Stimulated activated CD8-positive, alpha-beta memory T cell treated with anti-CD3 and anti-CD28 coated beads, Interleukin-15, amount 100 ng/mL, for 1 hour (primary cell): ENCODE measurements around the gene METRNL.
"Not testable (repeated sequence)": the region's sequence is repeated elsewhere in the genome, so short reads cannot be mapped to it uniquely, and the experiment has no call there.

ENCODE experiments used
- DNase-seq: peaks from one replicate; pipeline ENCODE4 v3.0.0-alpha.2; 2020; ENCODE audit warnings: low read depth

The METRNL gene

DNA sequence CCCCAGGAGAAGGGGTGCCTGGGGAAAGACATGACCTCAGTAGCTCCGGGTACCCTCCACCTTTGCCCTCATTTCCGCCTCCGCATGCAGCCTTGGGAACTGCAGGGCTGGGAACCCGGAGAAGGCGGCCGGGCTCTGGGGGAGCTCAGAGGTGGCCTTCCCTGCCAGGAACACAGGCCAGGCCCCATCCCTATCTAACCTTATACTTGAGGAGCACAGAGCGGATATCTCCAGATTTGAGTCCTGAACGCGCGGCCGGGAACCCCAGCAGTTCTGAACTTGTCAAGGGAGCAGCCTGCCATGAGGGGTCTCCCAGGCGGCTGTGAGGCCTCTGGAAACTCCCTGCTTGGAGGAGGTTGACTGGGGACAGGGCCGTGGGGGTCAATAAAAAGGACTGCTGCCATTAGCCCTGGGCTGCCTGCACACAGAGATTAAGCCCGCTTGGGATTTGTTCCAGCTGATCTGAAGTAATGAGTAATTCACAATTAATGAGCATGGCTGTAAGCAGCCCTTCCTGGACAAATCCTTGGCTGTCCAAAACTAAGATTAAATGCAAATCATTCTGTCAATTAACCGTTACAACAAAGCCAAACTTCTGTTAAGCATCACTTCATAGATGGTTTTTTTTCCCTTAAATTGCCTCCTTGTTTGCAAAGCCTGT lies 26.3 kb upstream of the METRNL start:
- DNase-seq, result no peak

DNA sequence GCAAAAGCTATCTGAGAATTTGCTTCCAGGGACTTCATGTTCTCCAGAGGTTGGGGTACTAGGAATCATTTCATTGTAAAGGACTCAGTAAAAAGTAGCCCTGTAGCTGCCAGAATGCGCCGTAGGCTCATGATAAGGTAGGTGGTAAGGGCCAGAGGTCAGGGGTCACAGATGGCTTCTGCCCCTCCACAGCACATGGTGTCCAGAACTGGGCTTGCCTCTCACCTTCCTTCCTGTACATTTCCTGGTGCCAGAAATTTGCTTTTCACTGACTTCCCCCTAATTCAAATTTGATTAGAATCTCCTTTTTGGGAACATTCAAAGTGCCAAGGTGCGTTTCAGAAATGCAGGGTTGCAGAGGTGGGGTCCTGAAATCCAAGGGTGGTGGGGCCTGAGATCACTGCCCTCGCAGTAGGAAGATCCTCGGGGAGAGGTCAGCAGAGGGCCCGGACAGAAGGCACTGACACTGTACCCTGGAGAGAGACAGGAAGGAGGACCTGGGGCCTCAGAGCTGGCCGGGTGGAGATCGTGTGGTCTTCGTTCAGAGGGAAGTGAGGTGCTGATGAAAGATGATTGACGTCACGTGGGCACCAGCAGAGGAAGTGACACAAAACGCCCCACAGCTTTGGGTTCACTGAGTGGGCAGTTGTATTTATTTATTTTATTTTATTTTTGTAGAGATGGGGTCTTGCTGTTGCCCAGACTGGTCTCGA lies 25.5 kb upstream of the METRNL start:
- no peak for DNase-seq

DNA sequence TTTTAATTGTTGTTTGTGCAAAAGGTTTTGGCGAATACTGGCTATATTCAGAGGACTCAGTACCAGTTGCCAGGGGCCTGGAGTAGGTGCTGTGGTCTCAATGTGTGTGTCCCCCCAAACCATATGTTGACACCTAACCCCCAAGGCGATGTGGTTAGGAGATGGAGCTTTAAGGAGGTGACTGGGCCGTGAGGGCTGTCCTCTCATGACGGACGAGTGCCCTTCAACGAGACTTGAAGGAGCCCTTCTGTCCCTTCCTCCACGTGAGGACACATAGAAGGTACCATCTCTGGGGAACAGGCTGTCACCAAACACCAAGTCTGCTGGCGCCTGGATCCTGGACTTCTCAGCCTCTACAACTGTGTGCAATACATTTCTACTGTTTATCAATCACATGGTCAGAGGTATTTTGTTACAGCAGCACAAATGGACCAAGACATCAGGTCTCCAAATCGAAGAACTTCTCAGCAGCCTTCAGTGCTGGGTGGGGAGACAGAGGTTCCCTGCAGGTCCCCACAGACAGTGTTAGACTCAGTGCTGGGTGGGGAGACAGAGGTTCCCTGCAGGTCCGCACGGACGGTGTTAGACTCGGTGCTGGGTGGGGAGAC lies 24.8 kb upstream of the METRNL start:
- DNase-seq, result no peak

DNA sequence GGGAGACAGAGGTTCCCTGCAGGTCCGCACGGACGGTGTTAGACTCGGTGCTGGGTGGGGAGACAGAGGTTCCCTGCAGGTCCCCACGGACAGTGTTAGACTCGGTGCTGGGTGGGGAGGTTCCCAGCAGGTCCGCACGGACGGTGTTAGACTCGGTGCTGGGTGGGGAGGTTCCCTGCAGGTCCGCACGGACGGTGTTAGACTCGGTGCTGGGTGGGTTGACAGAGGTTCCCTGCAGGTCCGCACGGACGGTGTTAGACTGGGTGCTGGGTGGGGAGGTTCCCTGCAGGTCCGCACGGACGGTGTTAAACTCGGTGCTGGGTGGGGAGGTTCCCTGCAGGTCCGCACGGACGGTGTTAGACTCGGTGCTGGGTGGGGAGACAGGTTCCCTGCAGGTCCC lies 24.2 kb upstream of the METRNL start:
- DNase-seq, result not testable (repeated sequence)

DNA sequence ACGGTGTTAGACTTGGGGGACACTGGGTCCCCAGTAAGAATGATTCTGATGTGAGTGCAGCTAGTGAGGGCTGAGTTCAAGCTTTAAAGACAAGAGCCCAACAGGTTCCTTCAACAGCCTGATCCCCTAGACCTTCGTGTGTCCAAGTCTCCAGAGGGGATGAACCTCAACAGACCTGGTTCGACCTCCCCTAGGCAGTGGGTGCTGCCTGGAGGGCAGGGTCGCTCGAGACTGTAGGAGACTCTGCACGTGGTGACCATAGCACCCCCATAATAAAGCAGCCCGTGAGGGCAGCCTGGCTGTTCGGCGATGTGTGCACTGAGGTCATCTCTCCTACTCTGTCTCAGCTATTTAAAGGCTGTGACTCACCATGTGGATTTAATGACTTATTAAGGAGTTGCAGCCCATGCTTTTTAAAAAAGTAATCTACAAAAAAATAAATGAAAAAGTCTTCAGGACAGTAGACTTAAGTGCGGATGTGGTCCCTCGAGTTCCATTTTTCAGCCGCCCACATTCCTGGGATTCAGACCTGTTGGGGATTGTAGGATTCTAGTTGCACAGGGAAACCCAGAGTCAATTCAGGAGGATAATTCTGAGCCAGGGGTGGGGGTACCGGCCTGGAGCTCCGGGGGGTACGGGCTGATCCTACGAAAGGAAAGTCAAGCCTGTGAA lies 23.4 kb upstream of the METRNL start:
- DNase-seq, result no peak

DNA sequence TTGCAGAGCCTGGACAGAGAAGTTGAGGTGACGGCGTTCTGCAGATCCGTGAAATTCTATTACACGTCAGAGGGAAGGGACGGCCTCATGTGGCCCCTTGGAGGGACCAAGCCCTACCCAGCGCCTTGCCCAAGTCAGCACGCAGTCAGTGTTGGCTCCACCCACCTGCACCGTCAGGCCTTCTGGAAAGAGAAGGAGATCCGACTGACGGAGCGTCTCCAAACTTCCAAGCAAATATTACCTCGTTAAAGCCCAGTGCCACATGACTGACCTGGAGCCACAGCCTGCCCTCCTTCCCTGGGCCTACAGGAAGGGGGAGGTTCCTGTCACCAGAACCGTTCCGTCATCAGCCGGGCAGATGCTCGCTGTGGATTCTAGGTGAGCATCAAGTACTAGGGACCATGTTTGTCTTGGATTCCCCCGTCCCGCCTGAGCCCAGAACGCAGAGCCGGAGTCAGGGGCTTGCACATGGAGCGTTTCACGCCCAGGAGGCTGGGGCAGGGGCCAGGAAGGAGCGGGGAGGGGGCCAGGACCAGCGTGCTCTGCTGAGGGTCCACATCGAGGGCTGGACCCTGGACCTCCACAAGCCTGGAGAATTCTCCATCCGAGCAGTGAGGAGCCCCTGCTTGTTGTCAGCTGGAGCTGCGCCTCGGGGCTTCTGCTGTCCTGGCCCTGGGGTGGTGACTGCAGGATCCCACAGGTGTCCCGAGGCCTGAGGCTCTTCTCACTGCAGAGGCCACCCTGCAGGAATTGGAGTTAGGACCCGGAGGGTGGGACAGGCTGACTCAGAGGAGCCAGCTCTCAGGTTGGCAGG lies 22.6 kb upstream of the METRNL start:
- DNase-seq, result no peak

DNA sequence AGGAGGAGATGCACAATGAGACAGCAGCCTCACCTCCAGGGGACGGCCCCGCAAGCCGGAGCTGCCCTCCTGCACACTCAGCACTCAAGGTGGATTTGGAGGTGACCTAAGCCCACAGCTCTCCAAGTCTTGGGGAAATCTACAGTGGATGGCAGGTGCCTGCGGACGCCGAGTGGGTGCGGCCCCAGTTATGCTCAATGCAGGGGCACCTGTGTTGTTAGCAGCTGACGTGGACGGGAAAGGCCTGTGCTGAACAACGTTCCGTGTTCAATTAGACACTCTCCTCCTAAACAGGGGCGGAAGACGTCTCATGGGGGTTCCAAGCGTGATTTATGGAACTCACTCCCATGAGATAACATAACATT lies 22.0 kb upstream of the METRNL start:
- DNase-seq, result no peak

DNA sequence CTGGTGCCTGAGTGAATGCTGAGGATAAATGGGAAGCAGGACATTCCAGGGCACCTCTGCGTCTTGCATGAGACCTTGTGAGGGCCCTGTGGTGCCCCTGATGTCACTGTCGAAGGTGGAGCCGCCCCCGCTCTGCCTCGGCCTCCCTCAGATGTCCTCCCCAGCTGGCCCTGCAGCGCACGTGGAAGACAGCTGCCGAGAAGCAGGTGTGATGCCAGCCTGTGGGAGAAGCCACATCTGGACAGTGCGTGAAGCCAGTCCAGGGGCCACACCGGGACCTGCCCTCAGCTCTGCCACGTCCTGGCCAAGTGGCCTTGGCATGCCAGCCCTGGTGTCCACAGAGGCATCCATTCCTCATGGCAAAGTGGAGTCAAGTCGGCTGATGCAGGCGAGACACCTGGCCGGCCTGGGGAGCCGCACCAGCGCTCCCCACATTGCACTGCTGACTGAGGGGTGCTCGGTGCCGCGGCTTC lies 21.6 kb upstream of the METRNL start:
- DNase-seq, result no peak

DNA sequence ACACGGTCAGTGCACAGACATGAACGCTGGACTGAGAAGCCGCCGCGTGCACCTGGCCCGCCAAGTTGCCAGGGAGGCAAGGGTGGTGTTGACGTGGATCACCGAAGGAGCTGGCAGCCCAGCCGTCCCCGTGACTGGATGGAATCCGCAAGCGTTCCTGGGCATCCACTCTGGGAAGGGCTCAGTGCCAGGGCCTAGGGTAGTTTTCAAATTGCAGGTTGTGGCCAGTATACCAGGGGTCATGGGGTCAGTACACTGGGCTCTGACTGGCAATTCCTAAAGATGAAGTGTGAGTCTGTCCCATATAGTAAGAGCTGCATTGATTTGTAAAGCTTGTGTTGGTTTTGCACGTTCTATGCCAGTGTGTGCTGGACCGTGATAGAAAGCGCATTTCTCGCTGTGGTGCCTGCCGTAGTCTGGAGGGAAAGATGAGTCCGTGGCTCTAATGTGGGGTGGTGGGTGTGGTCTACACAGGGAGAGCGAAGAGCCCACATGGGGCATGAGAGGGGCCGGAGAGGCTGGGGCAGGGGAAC lies 21.1 kb upstream of the METRNL start:
- DNase-seq, result no peak

DNA sequence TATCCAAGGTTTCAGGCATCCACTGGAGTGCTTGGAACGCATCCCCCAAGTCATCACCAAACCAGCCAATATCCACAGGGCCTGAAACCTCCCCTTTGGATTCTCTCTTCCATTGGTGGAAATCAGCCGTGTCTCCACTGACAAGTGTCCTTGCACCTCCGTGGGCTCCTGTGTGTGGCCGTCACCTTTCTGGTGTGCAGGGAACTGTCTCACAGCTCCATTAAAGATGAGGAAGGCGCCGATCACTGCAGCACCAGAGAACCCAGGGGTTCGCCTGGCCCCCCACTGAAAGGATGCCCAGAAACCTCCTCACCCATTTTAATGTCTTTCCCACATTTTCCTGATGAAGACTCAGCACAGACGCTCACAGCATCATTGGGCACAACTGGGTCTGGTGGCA lies 17.8 kb upstream of the METRNL start:
- DNase-seq, result no peak

DNA sequence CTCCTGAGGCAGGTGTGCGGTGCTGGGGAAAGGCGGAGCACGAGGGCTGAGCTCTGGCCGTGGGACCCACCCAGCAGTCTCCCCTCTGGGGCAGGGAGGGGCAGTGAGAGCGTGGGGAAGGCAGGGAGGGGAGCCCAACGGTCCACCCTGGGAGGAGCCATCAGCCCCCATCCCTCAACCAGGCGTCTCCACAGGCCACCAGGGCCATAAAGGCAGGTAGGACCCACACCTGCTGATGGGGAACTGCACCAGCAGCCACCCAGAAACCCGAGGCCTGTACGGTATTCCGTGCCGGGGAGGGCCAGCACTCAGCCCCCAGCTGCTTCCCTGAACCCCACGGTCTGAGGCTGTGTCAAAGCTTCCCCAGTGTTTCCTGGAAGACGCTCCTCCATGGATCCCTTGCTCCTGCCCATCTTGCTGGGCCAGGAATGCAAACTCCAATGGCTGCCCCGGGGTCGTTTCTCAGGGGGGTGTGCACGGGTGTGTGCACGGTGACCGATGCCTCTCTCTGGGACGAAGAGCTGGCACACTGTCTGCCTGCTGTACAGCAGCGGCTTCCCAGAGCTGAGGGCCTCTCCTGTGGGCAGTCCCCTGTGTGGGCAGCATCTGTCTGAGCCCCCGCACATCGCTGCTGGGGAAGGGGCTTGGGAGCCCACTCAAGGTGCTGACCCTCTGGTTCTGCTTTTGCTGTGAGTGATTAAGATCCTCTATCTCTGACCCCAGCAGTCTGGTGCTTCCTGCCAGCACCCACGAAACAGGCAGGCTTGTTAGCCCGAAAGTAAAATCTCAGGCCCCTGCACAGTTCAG lies 17.2 kb upstream of the METRNL start:
- DNase-seq, result no peak

DNA sequence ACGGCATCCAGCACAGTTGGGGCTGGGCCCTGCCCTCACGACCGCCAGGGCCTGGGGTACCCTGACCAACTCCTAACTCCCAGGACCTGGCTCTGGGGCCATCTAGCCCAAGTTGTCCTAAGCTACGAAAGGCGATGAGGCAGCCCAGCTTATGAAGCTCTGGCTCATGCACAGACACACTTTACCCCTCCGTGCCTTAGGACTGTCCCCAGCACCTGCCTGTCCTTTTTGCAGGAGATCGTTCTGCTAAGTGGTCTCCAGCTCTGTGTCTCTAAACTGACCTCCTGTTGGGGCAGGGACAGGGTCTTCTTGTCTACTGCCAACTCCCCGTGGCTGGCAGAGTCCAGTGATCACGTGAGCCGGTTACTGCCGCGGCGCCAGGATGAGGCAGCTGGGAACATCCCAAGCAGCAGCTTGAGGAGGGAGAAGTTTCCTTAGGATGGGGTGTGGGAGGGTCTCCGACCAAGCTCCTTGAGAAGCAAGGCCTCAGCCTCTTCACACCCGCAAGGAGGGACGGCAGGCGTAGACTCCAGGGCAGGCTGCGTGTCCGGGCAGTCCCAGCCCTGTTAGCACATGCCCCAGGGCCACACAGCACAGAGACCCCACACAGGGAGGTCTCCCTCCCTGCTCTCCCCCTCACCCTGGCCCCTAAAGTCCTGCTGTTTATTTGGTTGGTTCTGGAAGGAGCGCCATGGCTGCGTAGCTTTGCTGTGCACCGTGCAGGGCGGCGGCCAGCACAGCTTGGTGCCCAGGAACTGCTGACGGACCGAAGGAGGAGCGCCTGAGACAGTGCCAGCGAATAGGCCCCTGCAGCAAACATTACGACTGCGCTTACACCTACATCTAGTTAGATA lies 16.4 kb upstream of the METRNL start:
- DNase-seq, result no peak

DNA sequence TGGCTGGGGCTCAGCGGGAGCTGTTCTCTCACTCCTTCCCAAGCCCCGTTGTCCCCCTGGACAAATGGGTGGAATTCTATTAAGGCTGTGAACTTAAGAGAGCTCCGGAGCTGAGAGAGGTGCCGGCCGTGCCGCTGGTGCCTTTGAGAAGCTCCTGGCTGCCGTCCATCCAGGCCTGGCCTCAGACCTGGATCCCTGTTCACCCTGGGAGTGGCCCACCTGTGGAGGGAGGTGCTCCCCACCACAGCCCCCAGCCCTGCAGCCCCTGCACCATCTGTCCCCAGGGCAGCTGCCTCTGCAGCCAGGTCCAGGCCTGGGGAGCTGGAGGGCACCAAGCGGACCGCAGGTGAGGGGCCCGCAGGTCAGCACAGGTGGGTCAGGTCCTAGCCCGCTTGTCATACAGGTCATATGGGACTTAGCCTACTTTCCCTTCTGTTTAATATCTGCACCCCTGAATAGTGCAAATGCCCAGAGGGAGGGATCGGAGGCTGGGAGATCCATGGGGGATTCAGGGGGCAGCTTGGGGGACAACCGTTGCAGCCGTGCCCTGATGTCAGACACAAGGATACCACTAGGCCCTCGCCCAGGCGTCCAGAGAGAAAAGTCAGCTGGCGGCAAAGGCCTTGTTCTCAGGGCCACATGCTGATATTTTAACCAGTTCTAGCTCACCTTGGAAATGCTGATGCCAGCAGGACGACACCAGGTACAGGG lies 15.2 kb upstream of the METRNL start:
- no peak for DNase-seq

DNA sequence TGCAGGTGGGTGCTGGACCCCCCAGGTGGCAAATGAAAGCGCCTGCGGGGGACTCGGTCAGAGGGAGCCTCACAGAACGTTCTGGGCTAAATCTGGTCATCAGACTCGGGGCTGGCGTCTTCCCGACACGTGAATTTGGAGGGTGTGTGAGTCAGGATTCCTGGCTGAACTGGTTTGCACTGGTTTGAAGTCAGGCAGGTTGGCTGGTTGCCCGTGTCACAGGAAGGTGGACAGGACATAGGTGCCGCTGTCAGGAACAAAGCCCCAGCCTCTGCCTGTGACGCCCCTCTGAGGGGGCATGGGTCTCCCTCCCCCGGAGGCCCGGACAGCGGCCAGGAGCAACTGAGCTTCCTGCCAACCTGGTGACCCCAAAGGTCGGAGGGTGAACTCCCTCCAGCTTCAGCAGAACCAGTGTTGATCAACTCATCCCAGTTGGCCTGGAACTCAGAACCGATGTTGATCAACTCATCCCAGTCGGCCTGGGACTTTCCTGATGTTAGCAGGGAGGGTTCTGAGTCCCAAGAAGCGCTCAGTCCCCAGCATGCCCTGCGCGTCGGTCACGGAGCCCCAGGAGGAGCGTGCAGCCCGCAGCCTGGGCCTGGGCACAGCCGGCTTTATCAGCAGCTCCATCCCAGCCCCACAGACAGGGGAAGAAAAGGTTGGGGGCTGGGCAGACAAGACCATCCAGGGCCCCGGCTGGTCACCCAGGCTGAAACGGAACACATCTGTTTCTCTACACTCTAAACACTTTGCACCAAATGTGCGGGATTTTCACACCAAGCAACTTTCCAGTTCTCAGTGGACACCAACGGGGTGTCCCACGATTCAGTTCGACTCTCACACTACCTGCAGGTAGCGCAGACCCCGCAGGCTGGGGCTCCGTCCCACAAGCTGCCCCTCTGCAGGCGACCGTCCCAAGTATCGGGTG lies 14.4 kb upstream of the METRNL start:
- no peak for DNase-seq

DNA sequence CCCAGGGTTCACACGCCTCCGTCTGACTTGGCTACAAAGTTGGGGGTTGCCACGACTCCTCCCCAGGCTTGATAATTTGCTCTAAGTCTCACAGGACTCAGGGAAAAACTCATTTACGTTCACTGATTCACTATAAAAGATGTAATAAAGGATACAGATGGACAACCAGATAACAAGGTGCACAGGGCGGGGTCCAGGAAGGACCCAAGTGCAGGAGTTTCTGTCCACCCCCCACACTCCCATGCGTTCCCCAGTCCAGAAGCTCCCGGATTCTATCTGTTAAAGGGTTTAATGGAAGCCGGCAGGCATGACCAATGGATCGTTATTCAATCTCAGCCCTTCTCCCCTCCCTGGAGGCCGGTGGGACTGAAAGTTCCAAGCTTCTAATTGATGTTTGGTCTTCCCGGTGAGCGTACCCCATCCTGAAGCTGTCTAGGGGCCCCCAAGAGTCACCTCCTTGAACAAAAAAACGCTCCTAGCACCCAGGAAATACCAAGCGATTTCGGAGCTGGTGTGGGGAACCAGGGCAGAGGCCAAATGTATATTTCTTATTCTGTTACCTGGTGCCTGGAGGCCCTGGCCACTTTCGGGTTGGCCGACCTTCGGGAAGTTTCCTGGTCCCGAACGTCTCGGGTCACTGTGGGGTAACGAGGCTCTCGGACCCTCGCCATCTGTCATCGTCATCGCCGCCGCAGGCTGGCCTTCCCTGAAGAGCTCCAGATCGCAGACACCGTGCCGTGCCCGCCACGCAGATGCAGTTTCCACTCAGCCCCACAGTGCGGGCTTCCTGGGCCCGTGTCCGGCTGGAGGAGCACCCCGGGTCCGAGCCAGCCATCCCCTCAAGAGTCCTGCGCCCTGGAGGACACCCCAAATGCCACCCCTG lies 13.5 kb upstream of the METRNL start:
- no peak for DNase-seq

DNA sequence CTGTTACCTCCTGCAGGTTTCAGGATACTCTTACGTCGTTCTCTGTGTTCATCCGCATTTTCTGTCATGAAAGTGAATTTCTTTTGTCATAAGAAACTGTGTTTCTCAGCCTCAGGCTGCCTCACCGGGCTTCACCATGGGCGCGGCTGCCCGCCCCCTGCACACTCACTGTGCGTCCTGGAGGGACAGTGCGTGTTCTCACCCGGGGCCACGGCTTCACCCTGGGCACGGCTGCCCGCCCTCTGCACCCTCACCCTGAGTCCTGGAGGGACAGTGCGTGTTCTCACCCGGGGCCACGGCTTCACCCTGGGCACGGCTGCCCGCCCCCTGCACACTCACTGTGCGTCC lies 12.9 kb upstream of the METRNL start:
- not testable (repeated sequence) for DNase-seq

DNA sequence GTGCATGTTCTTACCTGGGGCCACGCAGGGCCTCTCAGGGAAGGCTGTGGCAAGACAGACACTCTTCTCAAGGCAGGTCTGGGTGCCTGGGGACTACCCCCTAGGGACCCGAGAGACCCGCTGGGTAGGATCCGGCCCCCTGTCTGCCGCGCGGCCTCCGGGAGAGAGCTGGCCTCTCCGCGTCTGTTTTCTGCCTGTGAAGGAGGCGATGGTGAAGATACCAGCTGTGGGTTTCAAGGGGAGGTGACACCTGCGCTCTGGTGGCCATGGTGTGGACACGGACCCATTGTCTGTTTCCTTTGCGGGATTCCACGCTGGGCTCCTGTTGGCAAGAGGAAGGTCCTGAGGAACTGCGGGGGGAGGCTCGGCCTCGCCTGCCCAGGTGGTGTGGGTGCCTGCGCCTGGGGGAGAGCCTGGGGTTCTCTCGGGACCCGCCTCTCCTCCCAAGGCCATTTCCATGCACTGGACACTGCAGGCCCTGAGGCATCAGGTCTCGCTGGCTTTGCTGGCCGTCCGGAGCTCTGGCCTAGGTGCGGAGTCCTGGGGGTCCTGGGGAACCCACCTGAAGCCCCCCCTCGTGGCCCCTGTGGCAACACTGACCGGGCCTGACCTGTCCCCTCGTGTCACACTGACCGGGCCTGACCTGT lies 12.2 kb upstream of the METRNL start:
- DNase-seq, result no peak
